Activated CD4-positive, alpha-beta T cell treated with anti-CD3 and anti-CD28 coated beads for 36 hours (primary cell): ENCODE measurements around the gene NRXN3. TPM values are rescaled to one million over a fixed set of nuclear protein-coding genes. Genes with fewer than 3 reads are reported as not detected.
"Not testable (repeated sequence)": the region's sequence is repeated elsewhere in the genome, so short reads cannot be mapped to it uniquely, and the experiment has no call there.

ENCODE experiments used
- ATAC-seq: fragments of 200-7000 bp; cut with Tn5 transposase; one replicate; pipeline ENCODE4 v1.10.0; 2021; ENCODE audit warnings: mild to moderate bottlenecking, moderate library complexity
- CTCF ChIA-PET: fragments of 350-600 bp; sonication (Branson Sonifier 250); formaldehyde crosslinking; loops from one replicate; lab custom pipeline; 2021; ENCODE audit warnings: antibody characterized with exemption; lab: Charles Lee
- POLR2A ChIA-PET: fragments of 350-600 bp; sonication (Branson Sonifier 250); formaldehyde crosslinking; loops from one replicate; lab custom pipeline; 2021; ENCODE audit warnings: antibody characterized with exemption, inconsistent platforms; lab: Charles Lee
- DNase-seq: peaks from one replicate; pipeline ENCODE4 v3.0.0-alpha.2; 2020
- H3K27ac Mint-ChIP-seq: one replicate; pipeline ENCODE4 v1.8.0; 2021; ENCODE audit warnings: mixed read lengths
- H3K27me3 Mint-ChIP-seq: one replicate; pipeline ENCODE4 v1.8.0; 2021; ENCODE audit warnings: mixed read lengths
- H3K36me3 Mint-ChIP-seq: one replicate; pipeline ENCODE4 v1.8.0; 2021; ENCODE audit warnings: low read depth, mixed read lengths
- H3K4me1 Mint-ChIP-seq: one replicate; pipeline ENCODE4 v1.8.0; 2021; ENCODE audit warnings: mixed read lengths
- H3K4me3 Mint-ChIP-seq: one replicate; pipeline ENCODE4 v1.8.0; 2021; ENCODE audit warnings: mild to moderate bottlenecking, moderate library complexity, mixed read lengths
- H3K9me3 Mint-ChIP-seq: one replicate; pipeline ENCODE4 v1.8.0; 2021; ENCODE audit warnings: low read depth, mixed read lengths
- intact Hi-C, 2 experiments: fragments of 100-400 bp; cut with DNase I in 1 of 2; cut with micrococcal nuclease in 1 of 2; formaldehyde crosslinking; loops; one replicate each; pipeline versions ENCODE4 v1.14.2 to v1.15.1; 2022 to 2024; cut with DNase I, micrococcal nuclease
- total RNA-seq, 2 experiments: library from RNA; stranded (reverse); gene quantifications; one replicate each; pipeline ENCODE4 v1.2.3, GENCODE V29; 2021

NRXN3 gene
- total RNA-seq, 2 experiments from 2014 or later: not detected

GRCh38 chr14:79734151-79734550, 1564.0 kb downstream of the NRXN3 start:
- ChIA-PET POLR2A (no interaction called here), CTCF (no interaction called here)
- Mint-ChIP-seq H3K36me3 (no peaks in the 10 kb centered on the region), H3K9me3 (peaks cover 7% of the 10 kb centered on the region), H3K4me3 (no peak overlapping the region), H3K27ac (no peak overlapping the region), H3K27me3 (no peaks in the 10 kb centered on the region), H3K4me1 (no peaks in the 10 kb centered on the region)
- ATAC-seq: no peak
- intact Hi-C loops: no loop called here
- no peak for DNase-seq

GRCh38 chr14:79734656-79735055, 1564.5 kb downstream of the NRXN3 start:
- no peak for ATAC-seq

GRCh38 chr14:79735121-79735520, 1564.9 kb downstream of the NRXN3 start:
- peaks cover 7% of the 10 kb centered on the region for H3K9me3 Mint-ChIP-seq
- POLR2A ChIA-PET: no interaction called here

More at GRCh38 chr14:79734656-79735055, 1564.5 kb downstream of the NRXN3 start:
- Mint-ChIP-seq H3K36me3 (no peaks in the 10 kb centered on the region), H3K4me3 (no peak overlapping the region), H3K27me3 (no peaks in the 10 kb centered on the region), H3K9me3 (peaks cover 7% of the 10 kb centered on the region), H3K27ac (no peak overlapping the region), H3K4me1 (no peaks in the 10 kb centered on the region)
- CTCF ChIA-PET: no interaction called here
- DNase-seq: no peak
- POLR2A ChIA-PET: no interaction called here
- intact Hi-C loops: no loop called here

GRCh38 chr14:79740066-79740601, 1570.0 kb downstream of the NRXN3 start:
- Mint-ChIP-seq H3K4me1 (no peaks in the 10 kb centered on the region), H3K27ac (no peak overlapping the region), H3K36me3 (no peaks in the 10 kb centered on the region), H3K27me3 (no peaks in the 10 kb centered on the region), H3K4me3 (no peak overlapping the region), H3K9me3 (peaks cover 7% of the 10 kb centered on the region)
- DNase-seq: no peak
- POLR2A ChIA-PET: no interaction called here
- CTCF ChIA-PET: no interaction called here
- ATAC-seq: no peak
- intact Hi-C loops: no loop called here

More at GRCh38 chr14:79735121-79735520, 1564.9 kb downstream of the NRXN3 start:
- Mint-ChIP-seq H3K36me3 (no peaks in the 10 kb centered on the region), H3K27me3 (no peaks in the 10 kb centered on the region), H3K27ac (no peak overlapping the region), H3K4me1 (no peaks in the 10 kb centered on the region), H3K4me3 (no peak overlapping the region)
- intact Hi-C loops: no loop called here
- no peak for DNase-seq
- CTCF ChIA-PET: no interaction called here
- no peak for ATAC-seq

- intact Hi-C loops: no loop called here
- Mint-ChIP-seq H3K4me1 (no peaks in the 10 kb centered on the region), H3K27me3 (no peaks in the 10 kb centered on the region), H3K36me3 (no peaks in the 10 kb centered on the region), H3K4me3 (no peak overlapping the region), H3K27ac (no peak overlapping the region), H3K9me3 (peaks cover 2% of the 10 kb centered on the region)
- ATAC-seq: no peak
- CTCF ChIA-PET: interaction anchor here (0.7 kb wide), 1 partner anchor 1361 kb away, joined by 3 read pairs; no protein-coding TSS in a partner anchor
- DNase-seq: no peak
- POLR2A ChIA-PET: no interaction called here
Measured at GRCh38 chr14:79742142-79742541, 1572.0 kb downstream of the NRXN3 start.

- no peak for ATAC-seq
- H3K27me3 Mint-ChIP-seq: no peaks in the 10 kb centered on the region
Measured at GRCh38 chr14:79745046-79745445, 1574.9 kb downstream of the NRXN3 start.

GRCh38 chr14:79749065-79749464, 1578.9 kb downstream of the NRXN3 start:
- no peaks in the 10 kb centered on the region for H3K4me1 Mint-ChIP-seq
- POLR2A ChIA-PET: no interaction called here
- DNase-seq: no peak
- H3K36me3 Mint-ChIP-seq: no peaks in the 10 kb centered on the region
- H3K9me3 Mint-ChIP-seq: no peaks in the 10 kb centered on the region
- H3K27ac Mint-ChIP-seq: no peak overlapping the region
- H3K4me3 Mint-ChIP-seq: no peak overlapping the region
- CTCF ChIA-PET: interaction anchor here (0.6 kb wide), 1 partner anchor 51 kb away, joined by 3 read pairs; no protein-coding TSS in a partner anchor
- no peaks in the 10 kb centered on the region for H3K27me3 Mint-ChIP-seq
- intact Hi-C loops: no loop called here
- no peak for ATAC-seq

More at GRCh38 chr14:79745046-79745445, 1574.9 kb downstream of the NRXN3 start:
- H3K9me3 Mint-ChIP-seq: no peaks in the 10 kb centered on the region
- no peak overlapping the region for H3K27ac Mint-ChIP-seq
- no peak overlapping the region for H3K4me3 Mint-ChIP-seq
- no peaks in the 10 kb centered on the region for H3K36me3 Mint-ChIP-seq
- ChIA-PET CTCF (no interaction called here), POLR2A (no interaction called here)
- intact Hi-C loops: no loop called here
- H3K4me1 Mint-ChIP-seq: no peaks in the 10 kb centered on the region
- DNase-seq: no peak

GRCh38 chr14:79758985-79759384, 1588.8 kb downstream of the NRXN3 start:
- ChIA-PET CTCF (no interaction called here), POLR2A (no interaction called here)
- Mint-ChIP-seq H3K27me3 (no peaks in the 10 kb centered on the region), H3K4me1 (no peaks in the 10 kb centered on the region), H3K36me3 (no peaks in the 10 kb centered on the region), H3K4me3 (no peak overlapping the region), H3K27ac (no peak overlapping the region), H3K9me3 (peaks cover 3% of the 10 kb centered on the region)
- no peak for DNase-seq
- intact Hi-C loops: no loop called here
- ATAC-seq: no peak

- H3K27ac Mint-ChIP-seq: no peak overlapping the region
- no peaks in the 10 kb centered on the region for H3K36me3 Mint-ChIP-seq
- no peaks in the 10 kb centered on the region for H3K27me3 Mint-ChIP-seq
- POLR2A ChIA-PET: no interaction called here
- DNase-seq (no peak), ATAC-seq (no peak)
- H3K4me3 Mint-ChIP-seq: no peak overlapping the region
- peaks cover under 1% of the 10 kb centered on the region for H3K9me3 Mint-ChIP-seq
- H3K4me1 Mint-ChIP-seq: no peaks in the 10 kb centered on the region
- CTCF ChIA-PET: no interaction called here
- intact Hi-C loops: no loop called here
Measured at GRCh38 chr14:79764323-79764722, 1594.2 kb downstream of the NRXN3 start.

GRCh38 chr14:79766511-79766910, 1596.3 kb downstream of the NRXN3 start:
- H3K4me3 Mint-ChIP-seq: no peak overlapping the region
- intact Hi-C loops: no loop called here

GRCh38 chr14:79767251-79767650, 1597.1 kb downstream of the NRXN3 start:
- intact Hi-C loops: no loop called here
- Mint-ChIP-seq H3K4me3 (no peak overlapping the region), H3K27me3 (no peaks in the 10 kb centered on the region), H3K9me3 (peaks cover 8% of the 10 kb centered on the region), H3K4me1 (no peaks in the 10 kb centered on the region), H3K36me3 (no peaks in the 10 kb centered on the region), H3K27ac (no peak overlapping the region)
- ChIA-PET POLR2A (no interaction called here), CTCF (no interaction called here)
- ATAC-seq (no peak), DNase-seq (no peak)

More at GRCh38 chr14:79766511-79766910, 1596.3 kb downstream of the NRXN3 start:
- Mint-ChIP-seq H3K27ac (no peak overlapping the region), H3K36me3 (no peaks in the 10 kb centered on the region), H3K9me3 (peaks cover 8% of the 10 kb centered on the region), H3K27me3 (no peaks in the 10 kb centered on the region), H3K4me1 (no peaks in the 10 kb centered on the region)
- POLR2A ChIA-PET: interaction anchor here (0.6 kb wide), 1 partner anchor 56 kb away, joined by 3 read pairs; no protein-coding TSS in a partner anchor
- no peak for DNase-seq
- ATAC-seq: no peak
- CTCF ChIA-PET: no interaction called here

- CTCF ChIA-PET, DNase-seq, ATAC-seq, H3K36me3 Mint-ChIP-seq, H3K4me1 Mint-ChIP-seq, H3K9me3 Mint-ChIP-seq, H3K27ac Mint-ChIP-seq, H3K4me3 Mint-ChIP-seq, intact Hi-C loops, H3K27me3 Mint-ChIP-seq, POLR2A ChIA-PET: not testable (repeated sequence)
Measured at GRCh38 chr14:79767721-79768120, 1597.5 kb downstream of the NRXN3 start.
